Measurements from ENCODE around the gene PCP4. TPM values are rescaled to one million over a fixed set of nuclear protein-coding genes. Genes with fewer than 3 reads are reported as not detected.

The PCP4 gene
- total and polyA plus RNA-seq, 2 donors (not counting 3 experiments of a cell fraction or from before 2014, with no cell fraction given) = not detected

GRCh38 chr21:39852726-39853500 lies 14.3 kb upstream of the PCP4 start:
- Histone ChIP-seq H2AFZ (ENCODE audit: low read depth, low read length) (no peak overlapping the region), H3K36me3 (ENCODE audit: control insufficient read depth in 2 of 2, extremely low read depth in 1 of 2, insufficient read depth in 2 of 2, low read length in 2 of 2) (no peaks in the 10 kb centered on the region), H3K9me3 (replicated peaks; ENCODE audit: control insufficient read depth, insufficient read depth, low read length) (peaks cover 10% of the 10 kb centered on the region), H3K4me3 (replicated peaks in 1 of 3; ENCODE audit: insufficient read depth in 1 of 3, low read depth in 1 of 3, low read length in 3 of 3) (no peak overlapping the region), H3K4me1 (ENCODE audit: control insufficient read depth, extremely low read depth, insufficient read depth, low read length) (no peaks in the 10 kb centered on the region), H3K27ac (ENCODE audit: insufficient read depth, low read depth, low read length) (no peak overlapping the region), H3K4me2 (ENCODE audit: insufficient read depth, low read length) (no peak overlapping the region), H3K27me3 (ENCODE audit: control insufficient read depth in 2 of 2, insufficient read depth in 2 of 2, low read length in 2 of 2) (no peaks in the 10 kb centered on the region), H3K9ac (replicated peaks; ENCODE audit: extremely low read depth, insufficient read depth, low read length) (no peak overlapping the region), H3K79me2 (ENCODE audit: control insufficient read depth, insufficient read depth, low read length) (no peaks in the 10 kb centered on the region), H4K20me1 (replicated peaks; ENCODE audit: control insufficient read depth, extremely low read depth, insufficient read depth, low read length) (no peaks in the 10 kb centered on the region), H3K9me1 (replicated peaks; ENCODE audit: control insufficient read depth, extremely low read depth, insufficient read depth, low read length) (no peaks in the 10 kb centered on the region)
- FAIRE-seq (no peak), DNase-seq (ENCODE audit: low read depth, low spot score) (no peak)
- intact Hi-C loops (cut with micrococcal nuclease) = no loop called here
- dilution Hi-C loops (cut with MboI; ENCODE audit: extremely low pct_ligation_motif_present, low sequenced_read_pairs) = no loop called here
- no TSS peak for BruUV-seq (replicated peaks)
- TF ChIP-seq GATA2 (IDR thresholded peaks at IDR 0.05; ENCODE audit: insufficient read depth, insufficient read length, low read depth, low read length) = no peak
- ChIA-PET POLR2A (no interaction called here), CTCF (no interaction called here)

- no peak overlapping the region for H2AFZ ChIP-seq (ENCODE audit: low read depth, low read length)
- H3K9ac ChIP-seq (replicated peaks; ENCODE audit: extremely low read depth, insufficient read depth, low read length) = no peak overlapping the region
- no peaks in the 10 kb centered on the region for H3K27me3 ChIP-seq (ENCODE audit: control insufficient read depth in 2 of 2, insufficient read depth in 2 of 2, low read length in 2 of 2)
- CTCF ChIA-PET = no interaction called here
- no peaks in the 10 kb centered on the region for H3K4me1 ChIP-seq (ENCODE audit: control insufficient read depth, extremely low read depth, insufficient read depth, low read length)
- dilution Hi-C loops (cut with MboI; ENCODE audit: extremely low pct_ligation_motif_present, low sequenced_read_pairs) = no loop called here
- POLR2A ChIA-PET = no interaction called here
- H3K9me1 ChIP-seq (replicated peaks; ENCODE audit: control insufficient read depth, extremely low read depth, insufficient read depth, low read length) = no peaks in the 10 kb centered on the region
- DNase-seq (ENCODE audit: low read depth, low spot score) = no peak
- H3K4me2 ChIP-seq (ENCODE audit: insufficient read depth, low read length) = no peak overlapping the region
- H3K4me3 ChIP-seq (replicated peaks in 1 of 3; ENCODE audit: insufficient read depth in 1 of 3, low read depth in 1 of 3, low read length in 3 of 3) = no peak overlapping the region
- no peak overlapping the region for H3K27ac ChIP-seq (ENCODE audit: insufficient read depth, low read depth, low read length)
- H3K9me3 ChIP-seq (replicated peaks; ENCODE audit: control insufficient read depth, insufficient read depth, low read length) = peaks cover 10% of the 10 kb centered on the region
- BruUV-seq (replicated peaks) = no TSS peak
- H3K79me2 ChIP-seq (ENCODE audit: control insufficient read depth, insufficient read depth, low read length) = no peaks in the 10 kb centered on the region
- H4K20me1 ChIP-seq (replicated peaks; ENCODE audit: control insufficient read depth, extremely low read depth, insufficient read depth, low read length) = no peaks in the 10 kb centered on the region
- no peak for TF ChIP-seq POLR2A (IDR thresholded peaks at IDR 0.05; ENCODE audit: low read depth, low read length)
- TF ChIP-seq EZH2 (IDR thresholded peaks at IDR 0.05; ENCODE audit: borderline replicate concordance, low read depth, low read length, severe bottlenecking) = no peak
- TF ChIP-seq JUN (IDR thresholded peaks at IDR 0.05; ENCODE audit: borderline replicate concordance, insufficient read depth, insufficient read length, low read depth) = no peak
- TF ChIP-seq CTCF (IDR thresholded peaks at IDR 0.05; ENCODE audit: extremely low read depth in 1 of 2, insufficient read depth in 1 of 2, low read depth in 1 of 2, low read length in 2 of 2) = no peak
- TF ChIP-seq POLR2AphosphoS5 (IDR thresholded peaks at IDR 0.05; ENCODE audit: insufficient read depth, low read depth, low read length) = no peak
- TF ChIP-seq MYC (IDR thresholded peaks at IDR 0.05; ENCODE audit: low read depth, low read length) = no peak
- TF ChIP-seq MAX (IDR thresholded peaks at IDR 0.05; ENCODE audit: insufficient read depth, insufficient read length) = no peak
- no peak for TF ChIP-seq FOS (IDR thresholded peaks at IDR 0.05; ENCODE audit: borderline replicate concordance, insufficient read depth, low read length)
- TF ChIP-seq GATA2 (IDR thresholded peaks at IDR 0.05; ENCODE audit: insufficient read depth, insufficient read length, low read depth, low read length) = no peak
- H3K36me3 ChIP-seq (ENCODE audit: control insufficient read depth in 2 of 2, extremely low read depth in 1 of 2, insufficient read depth in 2 of 2, low read length in 2 of 2) = no peaks in the 10 kb centered on the region
- intact Hi-C loops (cut with micrococcal nuclease) = no loop called here
- no peak for FAIRE-seq
These were observed 12.7 kb upstream of the PCP4 start for GRCh38 chr21:39854572-39854971.

All from endothelial cell of umbilical vein (primary cell).